Caco-2 (cell line): Measurements from ENCODE around the gene CELA2B. TPM values are rescaled to one million over a fixed set of nuclear protein-coding genes. Genes with fewer than 3 reads are reported as not detected.
"Not testable (repeated sequence)": the region's sequence is repeated elsewhere in the genome, so short reads cannot be mapped to it uniquely, and the experiment has no call there.

ENCODE experiments used
- BruUV-seq: library from RNA; stranded (reverse); fragments of 400-500 nt; replicated peaks from 2 replicates; lab custom pipeline; 2021; lab: Mats Ljungman, UMichigan
- CTCF ChIA-PET: fragments of 300-600 bp; sonication (Branson Sonifier 250); formaldehyde crosslinking; loops from one replicate; lab custom pipeline; 2022; ENCODE audit warnings: antibody characterized with exemption; lab: Charles Lee
- POLR2A ChIA-PET: fragments of 300-600 bp; sonication (Branson Sonifier 250); formaldehyde crosslinking; loops from one replicate; lab custom pipeline; 2022; ENCODE audit warnings: antibody characterized with exemption; lab: Charles Lee
- DNase-seq, 2 experiments: peaks; one replicate each; pipeline versions ENCODE4 v3.0.0 to v3.0.0-alpha.2; 2020 to 2022
- H3K27me3 ChIP-seq: replicated peaks from 2 replicates; pipeline ENCODE4 v1.6.0; 2011; ENCODE audit warnings: low read length; ENCODE audit not compliant: control insufficient read depth, insufficient read depth
- H3K36me3 ChIP-seq: 2 replicates; pipeline ENCODE4 v1.5.1; 2011; ENCODE audit warnings: low read length; ENCODE audit not compliant: control insufficient read depth, insufficient read depth
- H3K4me1 ChIP-seq: fragments of 250-450 bp; sonication (Bioruptor Pico); 2 replicates; pipeline ENCODE4 v1.5.1; 2020; ENCODE audit warnings: mild to moderate bottlenecking
- H3K4me3 ChIP-seq: 2 replicates; pipeline ENCODE4 v1.5.1; 2011; ENCODE audit warnings: low read depth, mild to moderate bottlenecking, control low read depth, low read length
- H3K9me3 ChIP-seq: fragments of 250-450 bp; sonication (Bioruptor Pico); 2 replicates; pipeline ENCODE4 v1.5.1; 2020; ENCODE audit warnings: mild to moderate bottlenecking, moderate library complexity
- H3K27ac Mint-ChIP-seq: one replicate; pipeline ENCODE4 v1.8.0; 2022; ENCODE audit warnings: mixed read lengths; ENCODE audit not compliant: unreplicated experiment
- H3K27me3 Mint-ChIP-seq: one replicate; pipeline ENCODE4 v1.8.0; 2022; ENCODE audit warnings: mixed read lengths; ENCODE audit not compliant: insufficient read depth, unreplicated experiment
- H3K36me3 Mint-ChIP-seq: one replicate; pipeline ENCODE4 v1.8.0; 2022; ENCODE audit warnings: mild to moderate bottlenecking, mixed read lengths; ENCODE audit not compliant: insufficient read depth, unreplicated experiment
- H3K4me1 Mint-ChIP-seq: one replicate; pipeline ENCODE4 v1.8.0; 2022; ENCODE audit warnings: low read depth, mixed read lengths; ENCODE audit not compliant: unreplicated experiment
- H3K4me3 Mint-ChIP-seq: one replicate; pipeline ENCODE4 v1.8.0; 2022; ENCODE audit warnings: mild to moderate bottlenecking, moderate library complexity, mixed read lengths; ENCODE audit not compliant: unreplicated experiment
- H3K9me3 Mint-ChIP-seq: one replicate; pipeline ENCODE4 v1.8.0; 2022; ENCODE audit warnings: mixed read lengths; ENCODE audit not compliant: unreplicated experiment
- intact Hi-C: fragments of 100-400 bp; cut with micrococcal nuclease; formaldehyde crosslinking; loops from one replicate; pipeline ENCODE4 v1.10.0; 2022; ENCODE audit not compliant: unreplicated experiment
- total RNA-seq: library from RNA; stranded (reverse); gene quantifications from 2 replicates; pipeline ENCODE4 v1.2.3, GENCODE V29; 2022
- TF ChIP-seq, protein P1 (sequence below), 2 experiments: fragments of 200-600 bp in 1 of 2; IDR thresholded peaks; 1 replicate in 1 of 2; 2 replicates in 1 of 2; pipeline versions ENCODE4 v1.5.1 to v1.8.0; 2011 to 2022; ENCODE audit warnings: antibody characterized with exemption in 1 of 2, control low read depth in 1 of 2, inconsistent platforms in 1 of 2, low read depth in 1 of 2, low read length in 1 of 2, mild to moderate bottlenecking in 1 of 2, moderate library complexity in 1 of 2; ENCODE audit not compliant: insufficient read depth in 1 of 2, severe bottlenecking in 1 of 2, unreplicated experiment in 1 of 2

The CELA2B gene
- total RNA-seq, 1 experiment from 2014 or later: not detected

DNA sequence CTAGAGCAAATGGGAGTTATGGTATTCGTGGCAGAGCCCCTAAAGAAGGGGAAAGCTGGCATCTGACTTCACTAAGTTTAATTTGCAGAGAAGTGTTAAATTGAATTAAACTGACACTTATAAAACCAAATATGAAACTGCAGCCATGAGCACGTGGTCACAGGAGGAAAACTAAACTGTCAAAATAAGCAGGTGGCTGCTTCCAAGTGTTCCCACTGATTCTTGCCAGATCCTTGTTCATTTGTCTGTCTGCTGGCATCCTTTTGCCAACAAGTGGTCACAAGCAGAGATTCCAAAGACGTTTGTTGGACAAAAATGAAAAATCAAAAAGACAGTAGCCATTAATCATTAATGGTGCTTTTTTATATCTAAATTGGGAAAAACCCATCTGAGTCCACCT lies 6.5 kb upstream of the CELA2B start:
- no peak for DNase-seq
- no peak overlapping the region for H3K4me3 Mint-ChIP-seq
- no TSS peak for BruUV-seq
- H3K27me3 Mint-ChIP-seq: no peaks in the 10 kb centered on the region
- H3K9me3 ChIP-seq: no peaks in the 10 kb centered on the region
- H3K27ac Mint-ChIP-seq: no peak overlapping the region
- ChIA-PET POLR2A (no interaction called here), CTCF (no interaction called here)
- TF ChIP-seq, protein P1, sequence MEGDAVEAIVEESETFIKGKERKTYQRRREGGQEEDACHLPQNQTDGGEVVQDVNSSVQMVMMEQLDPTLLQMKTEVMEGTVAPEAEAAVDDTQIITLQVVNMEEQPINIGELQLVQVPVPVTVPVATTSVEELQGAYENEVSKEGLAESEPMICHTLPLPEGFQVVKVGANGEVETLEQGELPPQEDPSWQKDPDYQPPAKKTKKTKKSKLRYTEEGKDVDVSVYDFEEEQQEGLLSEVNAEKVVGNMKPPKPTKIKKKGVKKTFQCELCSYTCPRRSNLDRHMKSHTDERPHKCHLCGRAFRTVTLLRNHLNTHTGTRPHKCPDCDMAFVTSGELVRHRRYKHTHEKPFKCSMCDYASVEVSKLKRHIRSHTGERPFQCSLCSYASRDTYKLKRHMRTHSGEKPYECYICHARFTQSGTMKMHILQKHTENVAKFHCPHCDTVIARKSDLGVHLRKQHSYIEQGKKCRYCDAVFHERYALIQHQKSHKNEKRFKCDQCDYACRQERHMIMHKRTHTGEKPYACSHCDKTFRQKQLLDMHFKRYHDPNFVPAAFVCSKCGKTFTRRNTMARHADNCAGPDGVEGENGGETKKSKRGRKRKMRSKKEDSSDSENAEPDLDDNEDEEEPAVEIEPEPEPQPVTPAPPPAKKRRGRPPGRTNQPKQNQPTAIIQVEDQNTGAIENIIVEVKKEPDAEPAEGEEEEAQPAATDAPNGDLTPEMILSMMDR (IDR thresholded peaks at IDR 0.05; ENCODE audit: insufficient read depth in 1 of 2, low read depth in 1 of 2, low read length in 1 of 2, severe bottlenecking in 1 of 2, unreplicated experiment in 1 of 2): no peak
- intact Hi-C loops: no loop called here
- no peaks in the 10 kb centered on the region for H3K4me1 Mint-ChIP-seq
- no peaks in the 10 kb centered on the region for H3K36me3 Mint-ChIP-seq
- no peak overlapping the region for H3K4me3 ChIP-seq
- H3K4me1 ChIP-seq: no peaks in the 10 kb centered on the region
- H3K36me3 ChIP-seq: no peaks in the 10 kb centered on the region
- H3K27me3 ChIP-seq: no peaks in the 10 kb centered on the region
- H3K9me3 Mint-ChIP-seq: no peaks in the 10 kb centered on the region

DNA sequence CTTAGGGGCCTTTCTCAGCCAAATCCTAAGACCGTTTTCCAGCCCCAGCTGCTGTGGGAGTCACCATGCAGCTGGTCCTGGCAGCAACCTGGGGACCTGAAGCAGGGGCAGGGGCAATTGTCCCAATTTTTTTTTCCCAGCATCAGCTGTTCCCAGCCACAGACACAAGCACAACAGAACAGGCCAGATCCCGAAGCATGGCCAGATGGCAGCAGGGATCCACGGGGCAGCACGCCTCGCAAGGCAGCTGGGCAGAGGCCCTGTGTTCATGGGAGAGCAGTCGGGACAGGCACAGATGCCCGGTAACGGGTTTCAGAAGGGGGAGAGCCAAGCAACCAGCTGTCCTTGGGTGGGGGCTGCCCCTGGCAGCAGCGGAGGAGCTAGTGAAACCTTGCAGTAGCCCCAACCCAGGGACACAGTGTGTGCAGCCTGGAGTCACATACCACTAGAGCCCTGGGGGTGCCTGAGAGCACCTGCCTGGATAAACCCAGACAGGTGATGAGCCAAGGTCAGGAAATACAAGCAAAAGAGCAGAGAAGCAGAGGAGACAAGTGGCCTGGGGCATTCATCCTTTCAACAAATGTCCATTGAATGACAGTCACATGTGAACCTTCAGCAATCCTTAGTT lies 6.0 kb upstream of the CELA2B start:
- CTCF ChIA-PET, BruUV-seq, H3K27me3 ChIP-seq, H3K36me3 Mint-ChIP-seq, DNase-seq, H3K4me3 Mint-ChIP-seq, H3K9me3 Mint-ChIP-seq, H3K36me3 ChIP-seq, H3K4me1 Mint-ChIP-seq, POLR2A ChIA-PET, H3K4me3 ChIP-seq, H3K9me3 ChIP-seq, H3K27me3 Mint-ChIP-seq, intact Hi-C loops, H3K4me1 ChIP-seq, H3K27ac Mint-ChIP-seq: not testable (repeated sequence)

DNA sequence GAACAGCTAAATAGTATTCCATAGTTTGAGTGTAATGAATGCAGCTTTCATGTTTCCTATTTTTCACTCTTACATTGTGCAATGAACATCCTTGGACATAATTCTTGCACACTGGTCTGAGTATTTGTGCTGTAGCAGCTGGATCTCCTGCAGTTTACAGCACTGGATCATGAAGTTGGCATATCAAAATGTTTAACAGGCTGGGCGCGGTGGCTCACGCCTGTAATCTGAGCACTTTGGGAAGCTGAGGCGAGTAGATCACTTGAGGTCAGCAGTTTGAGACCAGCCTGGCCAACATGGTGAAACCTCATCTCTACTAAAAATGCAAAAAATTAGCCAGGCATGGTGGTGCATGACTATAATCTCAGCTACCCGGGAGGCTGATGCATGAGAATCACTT lies 4.8 kb upstream of the CELA2B start:
- intact Hi-C loops, H3K9me3 ChIP-seq, H3K27me3 ChIP-seq, H3K36me3 Mint-ChIP-seq, BruUV-seq, H3K4me1 ChIP-seq, POLR2A ChIA-PET, CTCF ChIA-PET, DNase-seq, H3K4me3 ChIP-seq, H3K9me3 Mint-ChIP-seq, H3K36me3 ChIP-seq, H3K4me3 Mint-ChIP-seq, H3K27me3 Mint-ChIP-seq, H3K4me1 Mint-ChIP-seq, H3K27ac Mint-ChIP-seq: not testable (repeated sequence)

DNA sequence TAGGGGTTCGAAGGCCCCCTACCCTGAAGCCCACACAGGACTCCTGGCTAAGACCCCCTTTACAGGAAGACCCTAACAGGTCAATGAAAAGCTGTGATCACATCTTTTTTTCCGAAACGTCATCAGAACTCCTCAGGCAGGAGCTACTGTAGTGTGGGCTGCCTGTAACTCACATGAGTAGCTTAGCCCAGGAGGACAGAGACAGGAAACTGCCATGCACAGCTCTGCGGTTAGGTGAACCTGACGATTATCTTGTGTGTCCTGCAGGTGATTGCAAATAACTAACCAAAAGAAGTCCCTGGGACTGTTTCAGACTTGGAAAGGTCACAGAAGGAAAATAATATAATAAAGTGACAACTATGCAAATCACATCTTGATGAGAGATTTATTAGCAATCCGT lies 4.2 kb upstream of the CELA2B start:
- POLR2A ChIA-PET, H3K4me3 ChIP-seq, CTCF ChIA-PET, H3K27me3 ChIP-seq, H3K36me3 Mint-ChIP-seq, H3K9me3 ChIP-seq, H3K4me3 Mint-ChIP-seq, BruUV-seq, H3K4me1 Mint-ChIP-seq, intact Hi-C loops, DNase-seq, H3K36me3 ChIP-seq, H3K27ac Mint-ChIP-seq, H3K4me1 ChIP-seq, H3K9me3 Mint-ChIP-seq, H3K27me3 Mint-ChIP-seq: not testable (repeated sequence)
